C4-2B (cell line): Measurements from ENCODE around the gene GIMAP8.
"Not testable (repeated sequence)": the region's sequence is repeated elsewhere in the genome, so short reads cannot be mapped to it uniquely, and the experiment has no call there.

Source experiments
- H3K27ac ChIP-seq: fragments of 450-650 bp; 2 replicates; pipeline ENCODE4 v1.5.1; 2017
- ZFX ChIP-seq: fragments of 450-650 bp; IDR thresholded peaks from 2 replicates; pipeline ENCODE4 v1.6.1; 2017
- TF ChIP-seq, protein P1 (sequence below): fragments of 450-650 bp; conservative IDR thresholded peaks from 2 replicates; pipeline ENCODE4 v1.5.1; 2017; ENCODE audit warnings: mild to moderate bottlenecking

Gene GIMAP8

DNA sequence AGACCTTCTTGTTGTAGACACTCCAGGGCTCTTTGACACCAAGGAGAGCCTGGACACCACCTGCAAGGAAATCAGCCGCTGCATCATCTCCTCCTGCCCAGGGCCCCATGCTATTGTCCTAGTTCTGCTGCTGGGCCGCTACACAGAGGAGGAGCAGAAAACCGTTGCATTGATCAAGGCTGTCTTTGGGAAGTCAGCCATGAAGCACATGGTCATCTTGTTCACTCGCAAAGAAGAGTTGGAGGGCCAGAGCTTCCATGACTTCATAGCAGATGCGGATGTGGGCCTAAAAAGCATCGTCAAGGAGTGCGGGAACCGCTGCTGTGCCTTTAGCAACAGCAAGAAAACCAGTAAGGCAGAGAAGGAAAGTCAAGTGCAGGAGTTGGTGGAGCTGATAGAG is 69.7 kb downstream of the GIMAP8 start:
- no peak overlapping the region for H3K27ac ChIP-seq

DNA sequence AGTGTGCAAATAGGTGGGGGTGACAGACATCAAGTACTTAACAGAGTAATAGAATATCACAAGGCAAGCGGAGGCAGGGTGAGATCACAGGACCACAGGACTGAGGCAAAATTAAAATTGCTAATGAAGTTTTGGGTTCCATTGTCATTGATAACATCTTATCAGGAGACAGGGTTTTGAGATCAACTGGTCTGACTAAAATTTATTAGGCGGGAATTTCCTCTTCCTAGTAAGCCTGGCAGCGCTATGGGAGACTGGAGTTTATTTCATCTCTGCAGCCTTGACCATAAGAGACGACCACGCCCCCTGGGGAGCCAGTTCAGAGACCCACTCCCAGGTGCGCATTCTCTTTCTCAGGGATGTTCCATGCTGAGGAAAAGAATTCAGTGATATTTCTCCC is 72.5 kb downstream of the GIMAP8 start:
- H3K27ac ChIP-seq, result not testable (repeated sequence)

More for the DNA sequence above, 69.7 kb downstream of the GIMAP8 start:
- TF ChIP-seq ZFX, result no peak
- TF ChIP-seq, protein P1, sequence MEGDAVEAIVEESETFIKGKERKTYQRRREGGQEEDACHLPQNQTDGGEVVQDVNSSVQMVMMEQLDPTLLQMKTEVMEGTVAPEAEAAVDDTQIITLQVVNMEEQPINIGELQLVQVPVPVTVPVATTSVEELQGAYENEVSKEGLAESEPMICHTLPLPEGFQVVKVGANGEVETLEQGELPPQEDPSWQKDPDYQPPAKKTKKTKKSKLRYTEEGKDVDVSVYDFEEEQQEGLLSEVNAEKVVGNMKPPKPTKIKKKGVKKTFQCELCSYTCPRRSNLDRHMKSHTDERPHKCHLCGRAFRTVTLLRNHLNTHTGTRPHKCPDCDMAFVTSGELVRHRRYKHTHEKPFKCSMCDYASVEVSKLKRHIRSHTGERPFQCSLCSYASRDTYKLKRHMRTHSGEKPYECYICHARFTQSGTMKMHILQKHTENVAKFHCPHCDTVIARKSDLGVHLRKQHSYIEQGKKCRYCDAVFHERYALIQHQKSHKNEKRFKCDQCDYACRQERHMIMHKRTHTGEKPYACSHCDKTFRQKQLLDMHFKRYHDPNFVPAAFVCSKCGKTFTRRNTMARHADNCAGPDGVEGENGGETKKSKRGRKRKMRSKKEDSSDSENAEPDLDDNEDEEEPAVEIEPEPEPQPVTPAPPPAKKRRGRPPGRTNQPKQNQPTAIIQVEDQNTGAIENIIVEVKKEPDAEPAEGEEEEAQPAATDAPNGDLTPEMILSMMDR, result no peak

DNA sequence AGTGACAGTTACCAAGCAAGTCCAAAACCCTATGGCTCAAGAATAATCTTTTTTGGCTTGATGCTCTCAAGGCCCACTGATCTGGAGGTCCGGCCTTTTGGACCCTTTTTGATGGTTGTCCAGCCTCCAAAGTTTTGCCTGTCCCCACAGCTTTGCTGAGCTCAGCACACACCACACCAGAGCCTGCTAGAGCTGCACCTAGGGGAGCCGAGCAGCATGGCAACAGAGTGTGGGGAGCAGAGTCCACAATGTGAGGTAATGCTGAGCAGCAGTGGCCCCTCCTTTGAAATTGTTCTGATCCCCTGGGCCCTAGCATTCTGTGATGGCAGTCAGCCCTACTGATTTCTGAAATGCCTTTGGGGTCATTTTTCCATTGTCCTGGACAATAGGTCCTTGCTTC is 73.6 kb downstream of the GIMAP8 start:
- TF ChIP-seq, protein P1, result no peak
- TF ChIP-seq ZFX, result no peak

More for the DNA sequence above, 73.6 kb downstream of the GIMAP8 start:
- no peak overlapping the region for H3K27ac ChIP-seq
